ENCODE measurements around the gene L3MBTL3.
A peak's percentile ranks its signal among the peaks of the same experiment; 100 is the strongest.

The L3MBTL3 gene

DNA sequence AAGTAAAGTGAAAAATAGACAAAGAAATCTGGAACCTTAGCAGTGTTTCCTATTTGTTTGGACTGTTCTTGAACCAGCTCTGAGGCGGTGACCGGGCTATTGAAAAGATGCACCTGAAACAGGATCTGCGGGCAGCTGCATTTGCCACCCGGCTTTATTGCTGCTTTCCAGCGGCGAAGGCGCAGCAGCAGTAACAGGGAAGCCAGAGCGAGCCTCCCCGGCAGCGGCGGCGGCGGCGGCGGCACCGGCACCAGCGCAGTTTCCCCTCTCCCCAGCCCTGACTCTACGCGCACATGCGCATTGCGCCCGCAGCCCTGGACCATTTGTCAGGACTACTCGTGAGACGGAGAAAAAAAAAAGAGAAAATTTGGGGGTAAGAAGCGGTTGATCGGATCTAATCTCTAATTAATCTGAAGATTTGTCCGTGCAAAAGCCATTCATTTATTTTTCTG is at the start of gene L3MBTL3:
Gene L3MBTL3 (plus strand): TSS at position 290 of the 452 bp plus-strand sequence. CDS start 24,119 bp downstream, outside the sequence.
- DNase-seq: peak; percentile 84

DNA sequence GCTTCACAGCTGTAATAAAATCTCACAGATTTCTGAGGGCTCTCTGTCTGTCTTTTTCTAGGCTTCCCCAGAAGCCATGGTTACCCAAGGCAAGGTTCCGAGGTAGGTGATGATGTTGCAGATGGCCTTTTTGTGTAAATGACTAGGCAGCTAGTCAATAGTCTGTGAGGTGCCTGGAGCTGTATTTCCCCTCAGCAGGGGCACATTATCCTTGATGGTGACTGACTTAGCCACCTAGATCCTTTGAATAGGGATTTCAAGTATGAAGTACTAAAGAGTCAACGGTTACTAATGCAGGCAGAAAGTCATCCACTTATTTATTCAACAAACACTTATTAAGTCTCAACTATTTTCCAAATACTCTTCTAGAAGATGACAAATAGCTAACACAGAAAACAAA is 49.3 kb upstream of the L3MBTL3 start:
- no peak for DNase-seq

DNA sequence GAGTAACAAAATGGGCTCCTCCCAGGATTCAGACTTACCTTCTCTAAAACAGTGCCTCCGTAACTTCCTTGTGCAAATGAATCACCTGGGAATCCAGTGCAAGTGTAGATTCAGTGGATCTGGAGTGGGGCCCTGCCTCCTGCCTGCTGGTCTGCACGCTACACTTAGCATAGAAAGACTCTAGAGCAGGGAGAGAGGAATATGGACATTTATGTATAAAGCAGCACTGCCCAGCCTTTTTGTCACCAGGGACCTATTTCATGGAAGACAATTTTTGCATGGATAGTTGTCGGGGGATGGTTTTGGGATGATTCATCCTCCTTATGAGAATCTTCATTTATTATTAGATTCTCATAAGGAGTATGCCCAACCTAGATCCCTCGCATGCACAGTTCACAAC is 42.3 kb upstream of the L3MBTL3 start:
- no peak for DNase-seq

DNA sequence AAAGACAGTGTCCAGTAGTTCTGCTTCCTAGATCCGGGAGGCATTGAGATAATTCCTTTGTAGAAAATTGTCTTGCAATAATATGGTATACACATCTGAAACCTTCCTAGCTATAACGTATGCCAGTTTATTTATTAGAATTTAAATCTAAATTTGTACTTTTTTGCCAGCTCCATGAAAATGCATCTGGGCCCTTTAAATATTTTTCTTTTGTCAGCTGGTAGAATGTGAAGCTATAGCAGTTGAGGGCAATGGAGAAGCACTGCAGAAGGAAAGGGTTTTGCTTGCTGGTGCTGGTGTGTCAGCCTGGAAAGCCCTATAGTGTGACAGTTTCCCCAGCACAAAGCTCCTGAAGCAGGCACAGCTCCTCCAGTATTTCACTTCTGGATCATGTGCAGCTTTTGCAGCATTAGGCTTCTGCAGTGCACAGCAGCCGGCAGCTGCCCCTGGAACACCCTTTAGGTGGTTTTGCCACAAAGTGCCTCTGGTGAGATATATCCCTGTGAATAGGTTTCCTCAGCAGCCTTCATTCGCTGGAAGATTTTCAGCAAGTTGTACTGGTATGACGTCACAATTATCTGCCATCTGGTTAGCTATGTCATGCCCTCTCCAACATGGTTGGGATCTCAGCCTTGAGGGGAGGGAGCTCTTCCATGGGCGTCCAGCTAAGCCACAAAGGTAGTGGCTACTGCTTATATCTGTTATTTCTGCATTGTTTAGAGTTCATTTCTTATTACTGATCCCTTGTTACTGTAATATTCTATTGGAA is 40.0 kb upstream of the L3MBTL3 start:
- DNase-seq: no peak

DNA sequence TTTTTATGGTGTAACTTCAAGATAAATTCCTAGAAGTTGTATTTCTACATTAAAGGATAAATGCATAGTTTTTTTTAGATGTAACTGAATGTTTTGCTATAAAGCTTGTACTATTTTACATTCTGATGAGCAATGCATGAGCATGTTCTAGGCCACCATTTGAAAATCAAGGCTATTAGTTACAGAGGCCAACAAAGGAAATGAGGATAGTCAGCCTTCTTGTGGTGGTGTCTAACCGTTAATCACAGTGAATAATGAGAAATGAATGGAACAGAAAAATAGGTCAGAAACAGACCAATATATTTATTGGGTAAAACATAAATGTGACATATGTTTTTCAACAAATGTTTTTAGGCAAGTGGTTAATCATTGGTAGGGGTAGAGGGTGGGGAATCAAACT is 37.6 kb upstream of the L3MBTL3 start:
- no peak for DNase-seq

DNA sequence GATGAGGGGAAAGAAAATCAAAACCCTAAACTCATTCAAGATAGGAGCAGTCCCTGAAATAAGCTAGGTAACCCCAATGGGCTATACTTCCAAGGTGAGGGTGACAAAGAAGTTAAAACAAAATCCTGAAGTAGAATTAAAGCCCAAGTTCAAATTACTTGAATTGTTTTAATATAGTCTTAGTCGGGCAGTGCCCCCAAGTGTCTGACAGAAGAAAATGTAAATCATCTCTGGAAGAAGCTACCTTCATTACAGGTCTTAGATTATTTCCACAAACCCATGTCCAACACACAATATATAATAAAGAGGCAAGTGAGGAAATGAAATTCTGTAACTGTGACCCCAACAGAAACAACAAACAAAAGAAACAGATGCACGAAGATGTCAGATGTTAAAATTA is 36.8 kb upstream of the L3MBTL3 start:
- DNase-seq: no peak

DNA sequence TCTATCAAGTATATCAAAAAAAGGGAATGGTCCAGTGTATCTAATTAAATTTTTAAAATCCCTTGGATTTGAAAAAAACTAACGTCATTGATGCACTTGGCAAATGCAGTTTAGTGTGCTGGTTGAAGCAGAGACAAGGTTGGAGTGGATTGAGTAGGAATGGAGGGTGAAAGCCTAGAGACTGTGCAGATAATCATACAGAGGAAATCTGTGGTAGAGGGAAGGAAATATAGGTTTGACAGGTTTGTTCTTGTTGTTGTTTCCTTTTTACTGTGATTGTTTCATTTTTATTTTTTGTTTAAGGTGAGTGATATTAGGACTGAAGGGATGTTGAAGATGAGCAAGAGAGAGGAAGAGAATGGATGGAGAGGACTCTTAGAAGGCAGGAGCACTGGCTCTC is 29.0 kb upstream of the L3MBTL3 start:
- DNase-seq: no peak

DNA sequence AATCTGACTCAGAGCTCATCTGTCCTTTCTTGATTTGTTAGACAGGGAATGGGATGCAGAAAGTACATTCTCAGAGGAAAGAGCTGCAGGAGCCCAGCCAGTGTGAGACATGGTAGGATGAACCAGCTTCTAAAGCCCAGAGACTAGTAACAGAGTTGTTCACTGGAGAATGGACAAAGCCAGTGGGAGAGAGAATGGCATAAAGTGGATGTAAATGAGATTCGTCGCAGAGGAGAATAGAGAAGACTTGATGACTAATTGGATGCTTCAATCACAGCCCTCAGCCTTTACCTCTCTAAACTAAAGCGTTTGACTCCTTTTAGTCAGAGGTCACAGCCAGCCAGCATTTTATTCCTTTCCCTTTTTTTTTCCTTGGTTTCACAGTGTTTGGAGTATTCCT is 25.5 kb upstream of the L3MBTL3 start:
- DNase-seq: no peak

DNA sequence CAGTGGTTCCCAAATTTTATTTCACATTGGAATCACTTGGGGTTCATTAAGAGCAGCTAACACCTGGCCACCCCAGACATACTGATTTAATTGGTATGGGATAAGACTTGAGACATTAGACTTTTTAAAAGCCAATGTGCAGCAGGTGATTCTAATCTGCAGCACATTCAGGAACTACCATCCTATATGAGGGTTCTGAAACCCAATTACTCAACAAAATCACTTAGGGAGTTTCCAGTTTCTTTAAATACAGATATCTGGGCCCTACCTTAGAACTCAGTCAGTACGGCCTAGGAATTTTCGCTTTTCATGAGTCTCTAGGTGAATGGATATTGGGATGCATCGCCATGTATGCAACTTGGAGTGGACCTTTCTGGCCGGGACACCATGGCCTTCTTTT is 24.0 kb upstream of the L3MBTL3 start:
- DNase-seq: no peak

DNA sequence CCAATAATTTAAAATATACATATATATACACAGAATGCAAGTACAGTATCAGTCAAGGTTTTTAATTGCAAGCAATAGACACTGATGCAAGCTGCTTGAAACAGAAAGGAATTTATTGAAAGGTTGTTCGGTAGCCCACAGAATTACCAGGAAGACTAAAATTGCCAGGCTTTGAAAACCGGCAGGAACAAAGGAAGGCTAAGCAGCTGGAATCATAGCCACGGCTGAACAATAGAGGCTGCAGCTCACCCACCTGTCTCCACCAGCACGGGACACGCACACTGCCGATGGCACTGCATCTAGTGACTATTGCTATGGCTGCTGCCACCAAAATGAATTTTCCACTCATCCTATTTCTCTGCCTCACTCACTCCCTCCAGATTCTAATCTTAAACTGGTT is 22.0 kb upstream of the L3MBTL3 start:
- DNase-seq: no peak

DNA sequence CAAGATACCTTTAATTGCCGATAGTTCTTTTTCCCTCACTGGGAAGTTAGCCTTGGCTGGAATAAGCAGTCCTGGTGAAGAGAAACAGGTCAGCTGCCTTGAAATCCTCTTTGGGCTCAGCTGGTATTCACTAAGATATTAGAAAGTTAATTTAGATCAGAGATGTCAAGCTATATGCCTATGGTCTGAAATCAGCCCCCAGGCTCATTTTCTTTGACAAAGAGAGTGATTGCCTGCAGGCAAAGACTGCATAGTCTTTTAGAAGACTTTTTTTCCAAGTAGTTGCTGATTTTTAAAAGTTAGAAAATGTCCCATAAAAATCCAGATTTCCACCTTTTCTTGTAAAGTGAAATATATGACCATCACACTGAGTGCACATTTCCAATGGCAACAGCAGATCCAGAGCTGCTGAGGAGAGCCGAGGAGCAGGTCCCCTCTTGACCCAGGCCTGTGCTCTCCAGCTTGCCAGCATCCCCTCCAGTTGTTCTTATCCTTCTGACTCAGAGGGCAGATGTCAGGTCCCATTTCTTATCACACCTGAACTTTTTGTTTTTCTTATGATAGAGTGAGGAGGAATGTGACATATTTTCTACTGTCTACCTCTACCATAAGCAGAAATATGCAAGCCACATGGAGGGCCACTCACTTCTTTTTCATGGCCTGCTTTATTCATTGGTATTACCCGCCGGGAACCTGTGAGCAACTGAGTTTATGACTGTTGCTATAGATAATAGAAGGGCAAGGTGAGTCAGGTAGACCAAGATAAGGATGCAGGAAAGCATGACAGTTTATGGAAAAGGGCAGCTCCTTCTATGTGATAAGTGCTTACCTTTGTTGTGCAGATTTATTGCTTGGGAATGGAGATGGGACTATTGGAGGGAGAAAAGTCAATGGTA is 17.6 kb upstream of the L3MBTL3 start:
- no peak for DNase-seq

DNA sequence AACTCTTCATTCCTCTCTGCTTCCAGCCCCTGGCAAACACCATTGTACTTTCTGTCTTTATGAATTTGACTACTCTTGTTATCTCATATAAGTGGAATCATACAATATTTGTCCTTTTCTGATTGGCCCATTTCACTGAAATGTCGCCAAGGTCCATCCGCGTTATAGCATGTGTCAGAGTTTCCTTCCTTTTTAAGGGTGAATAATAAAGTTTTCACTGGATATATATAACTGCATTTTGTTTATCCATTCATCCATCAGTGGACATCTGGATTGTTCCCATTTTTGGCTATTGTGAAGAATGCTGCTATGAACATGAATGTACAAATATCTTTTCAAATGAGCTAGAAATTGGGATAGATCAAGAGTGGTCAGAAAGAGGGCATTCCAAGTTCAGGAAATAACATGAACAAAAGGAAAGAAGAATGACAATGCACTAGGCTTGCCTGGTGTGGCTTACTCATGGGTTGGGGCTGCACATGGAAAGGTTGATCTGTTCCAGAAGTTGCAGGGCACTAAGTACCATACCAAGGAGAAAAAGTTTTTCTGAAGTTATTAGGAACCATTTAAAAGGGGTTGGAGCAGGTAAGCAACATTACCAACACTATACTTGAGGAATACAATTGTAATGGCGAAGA is 10.0 kb upstream of the L3MBTL3 start:
- DNase-seq: no peak

DNA sequence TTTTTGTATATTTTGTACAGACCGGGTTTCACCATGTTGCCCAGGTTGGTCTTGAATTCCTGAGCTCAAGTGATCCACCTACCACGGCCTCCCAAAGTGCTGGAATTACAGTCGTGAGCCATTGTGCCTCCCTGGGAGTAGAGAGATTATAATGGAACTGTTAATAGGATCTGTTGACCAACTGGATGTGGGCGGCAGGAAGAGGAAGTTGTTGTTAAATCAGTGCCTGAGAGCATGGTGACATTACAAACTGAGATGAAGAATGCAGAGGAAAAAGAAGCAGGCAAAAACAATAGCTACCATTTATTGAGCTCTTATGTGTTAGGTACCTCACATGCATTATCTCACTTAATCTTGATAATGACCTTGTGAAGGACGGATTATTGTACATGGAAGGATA is 9.2 kb upstream of the L3MBTL3 start:
- DNase-seq: no peak

DNA sequence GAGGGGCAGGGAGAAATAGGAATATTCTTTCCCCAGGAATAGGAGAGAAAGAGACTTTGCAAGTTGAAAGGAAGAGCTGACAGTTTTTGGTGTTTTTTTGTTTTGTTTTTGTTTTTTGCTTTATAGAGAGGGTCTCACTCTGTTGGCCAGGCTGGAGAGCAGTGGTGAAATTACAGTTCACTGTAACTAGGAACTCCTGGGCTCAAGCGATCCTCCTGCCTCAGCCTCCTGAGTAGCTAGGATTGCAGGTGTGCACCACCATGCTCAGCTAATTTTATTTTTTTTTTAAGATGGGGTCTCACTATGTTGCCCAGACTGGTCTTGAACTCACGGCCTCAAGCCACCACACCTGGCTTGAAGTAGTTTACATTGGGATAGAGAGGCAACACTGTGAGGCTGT is 8.0 kb upstream of the L3MBTL3 start:
- DNase-seq: no peak

DNA sequence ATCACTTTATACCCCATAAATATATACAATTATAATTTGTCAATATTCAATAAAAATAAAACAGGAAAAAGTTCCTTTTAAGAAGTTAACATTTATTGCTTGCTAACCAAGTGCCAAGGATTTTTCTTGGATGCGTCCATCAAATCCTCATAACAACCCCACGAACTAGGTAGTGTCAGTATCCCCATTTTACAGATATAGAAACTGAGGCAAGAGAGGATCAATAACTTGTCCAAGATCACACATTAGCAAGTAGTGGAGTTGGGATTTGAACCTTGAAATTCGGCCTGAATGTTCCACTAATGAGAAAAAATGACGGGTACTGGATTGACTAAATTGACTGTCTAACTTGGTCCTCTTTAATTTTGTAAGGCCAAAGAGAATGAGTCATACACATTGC is 5.7 kb upstream of the L3MBTL3 start:
- no peak for DNase-seq

DNA sequence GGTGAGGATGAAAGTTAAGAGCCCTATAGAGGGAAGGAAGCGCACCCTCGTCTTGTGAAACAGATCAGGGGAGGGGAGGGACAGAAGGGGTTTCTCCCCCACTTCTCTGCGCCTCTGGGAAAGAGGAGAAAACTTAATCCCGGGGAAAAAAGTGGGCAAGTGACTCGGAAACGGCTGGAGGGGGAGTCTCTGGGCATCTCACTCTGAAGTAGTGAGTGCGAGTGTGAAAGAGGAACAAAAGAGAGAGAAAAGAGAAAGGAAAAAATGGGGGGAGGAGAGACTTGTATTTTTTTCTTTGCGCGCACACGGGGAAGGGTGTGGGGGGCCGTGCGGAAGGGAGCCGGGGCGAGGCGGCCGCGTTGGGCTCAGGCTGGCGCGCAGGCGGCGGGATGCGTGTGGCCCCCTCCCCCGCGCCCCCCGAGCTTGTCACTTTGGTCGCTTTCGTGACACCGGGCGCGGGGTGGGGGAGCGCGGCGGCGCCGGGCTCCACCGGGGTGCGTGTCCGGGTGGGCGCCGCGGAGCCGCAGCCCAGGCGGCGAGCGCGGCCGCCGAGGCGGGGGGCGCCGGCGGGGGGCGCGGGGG is 454 bp downstream of the L3MBTL3 start:
- DNase-seq: peak; percentile 24

DNA sequence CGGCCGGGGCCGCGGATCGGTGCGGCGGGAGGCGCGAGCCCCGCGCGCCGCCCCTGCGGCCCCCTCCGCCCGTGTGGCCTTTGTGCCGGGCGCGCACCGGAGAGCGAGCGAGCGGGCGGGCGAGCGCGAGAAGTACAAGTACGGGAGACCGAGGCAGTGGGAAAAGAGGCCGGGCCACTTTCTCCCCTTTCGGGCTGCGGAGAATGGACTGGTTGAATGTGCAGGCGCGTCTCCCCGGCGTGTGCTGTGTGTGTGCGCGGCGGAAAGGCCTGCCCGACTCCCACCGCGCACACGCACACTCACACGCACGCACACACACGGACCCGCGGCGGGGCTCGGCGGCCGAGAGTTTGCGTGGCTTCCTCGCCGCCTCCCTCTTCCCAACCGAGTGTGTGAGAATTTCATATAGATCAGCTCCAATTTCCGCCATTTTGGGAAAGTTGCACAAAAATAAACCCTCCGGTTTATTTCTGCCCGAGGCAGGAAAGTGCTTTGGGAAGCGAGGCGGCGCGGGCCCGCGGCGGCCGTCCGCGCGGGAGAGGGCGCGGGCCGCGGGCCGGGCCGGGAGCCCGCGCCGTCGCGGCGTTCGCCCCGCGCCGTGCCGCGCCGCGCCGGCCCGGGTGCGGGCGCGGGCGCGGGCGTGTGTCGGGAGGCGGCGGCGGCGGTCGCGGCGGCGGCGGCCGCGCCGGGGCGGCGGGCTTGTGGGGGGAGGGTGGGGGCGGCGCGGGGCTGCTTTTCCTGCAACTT is 1.1 kb downstream of the L3MBTL3 start:
- peak; percentile 22 for DNase-seq

DNA sequence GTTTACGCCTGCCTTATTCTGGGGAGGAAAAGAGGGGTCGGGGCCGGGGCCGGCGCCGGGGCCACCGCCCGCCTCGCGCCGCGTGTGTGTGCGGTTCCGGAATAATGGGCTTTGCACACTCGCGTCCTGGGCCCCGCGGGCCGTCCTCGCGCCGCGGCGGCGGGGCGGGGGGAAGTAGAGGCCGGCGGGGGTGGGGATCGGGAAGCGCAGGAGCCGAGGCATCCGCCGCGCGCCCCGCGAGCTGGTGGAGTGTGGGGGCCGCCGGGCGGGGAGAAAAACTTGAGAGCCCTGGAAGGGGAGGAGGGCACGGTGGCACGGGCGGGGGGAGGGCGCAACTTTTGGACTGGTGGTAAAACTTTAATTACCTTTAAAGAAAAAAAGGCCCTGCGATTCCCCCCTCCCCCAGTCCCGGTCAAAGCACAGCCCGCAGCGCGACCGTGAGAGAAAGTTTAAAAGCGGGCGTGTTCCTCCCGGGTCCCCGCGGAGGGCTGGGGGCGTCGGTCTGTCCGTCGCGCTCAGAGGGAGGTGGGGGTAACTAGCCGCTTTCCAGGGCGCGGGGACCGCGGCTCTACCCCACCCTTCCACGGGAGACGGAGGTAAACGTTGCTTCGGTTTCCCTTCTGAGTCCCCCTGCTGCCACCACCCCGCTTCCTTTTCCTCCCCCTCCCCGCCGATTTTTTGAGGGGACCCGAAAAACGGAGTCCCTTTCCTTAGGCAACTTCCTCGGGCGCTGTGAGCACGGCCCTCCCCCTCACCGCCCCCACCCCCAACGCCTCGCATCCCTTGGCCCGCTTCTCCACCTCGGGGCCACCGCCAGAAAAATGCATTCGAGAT is 1.9 kb downstream of the L3MBTL3 start:
- peak; percentile 45 for DNase-seq

DNA sequence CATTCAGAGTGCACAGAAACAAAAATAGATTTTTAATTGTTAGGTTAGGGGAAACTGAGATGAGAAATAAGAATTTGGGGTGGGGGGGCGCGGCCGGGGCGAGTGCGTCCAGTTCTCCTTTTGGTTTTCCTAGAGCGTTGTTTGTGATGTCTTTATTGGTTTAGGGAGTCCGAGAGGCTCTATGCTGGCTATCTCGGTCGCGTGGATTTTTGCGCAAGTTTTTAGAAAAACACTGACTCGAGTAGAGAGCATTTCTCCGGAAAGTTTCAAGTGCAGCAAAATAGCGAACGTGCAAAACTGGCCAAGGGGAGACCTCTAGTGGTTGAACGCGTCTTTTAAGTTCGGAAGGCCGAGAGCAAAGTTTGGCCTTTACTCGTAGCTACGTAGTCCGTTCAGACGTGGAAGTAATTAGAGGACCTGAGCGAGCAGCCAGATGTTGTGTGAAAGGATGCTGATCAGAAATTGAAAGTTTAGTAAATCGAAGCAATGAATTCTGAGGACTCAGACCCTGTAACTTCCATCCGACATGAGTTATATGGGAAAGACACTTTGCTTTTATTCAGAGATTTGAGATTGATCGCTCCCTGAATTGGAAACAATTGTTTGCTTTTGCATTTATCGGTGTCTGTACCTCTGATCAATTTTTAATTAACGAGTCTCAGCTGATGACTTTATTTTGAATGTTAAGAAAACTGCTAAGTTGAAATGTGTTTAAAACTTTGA is 2.7 kb downstream of the L3MBTL3 start:
- peak; percentile 77 for DNase-seq

DNA sequence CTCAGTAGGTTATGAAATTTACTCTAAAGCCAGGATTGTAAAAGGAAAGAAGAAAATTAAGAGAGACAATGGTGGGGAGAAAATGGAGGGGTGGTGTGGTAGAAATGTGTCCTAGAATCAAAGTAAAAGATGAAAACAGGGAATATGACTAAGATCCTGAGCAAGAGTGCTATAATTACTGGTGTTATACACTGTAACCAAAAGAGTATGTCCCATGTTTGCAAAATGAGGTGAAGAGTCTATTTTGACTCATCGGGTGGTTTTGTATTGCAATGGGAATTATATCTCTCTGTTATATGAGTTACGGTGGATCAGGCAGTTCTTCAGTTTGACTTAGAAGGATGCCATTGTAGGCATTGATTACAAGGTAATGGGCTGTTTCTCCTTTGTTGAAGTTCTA is 8.5 kb downstream of the L3MBTL3 start:
- DNase-seq: no peak

DNA sequence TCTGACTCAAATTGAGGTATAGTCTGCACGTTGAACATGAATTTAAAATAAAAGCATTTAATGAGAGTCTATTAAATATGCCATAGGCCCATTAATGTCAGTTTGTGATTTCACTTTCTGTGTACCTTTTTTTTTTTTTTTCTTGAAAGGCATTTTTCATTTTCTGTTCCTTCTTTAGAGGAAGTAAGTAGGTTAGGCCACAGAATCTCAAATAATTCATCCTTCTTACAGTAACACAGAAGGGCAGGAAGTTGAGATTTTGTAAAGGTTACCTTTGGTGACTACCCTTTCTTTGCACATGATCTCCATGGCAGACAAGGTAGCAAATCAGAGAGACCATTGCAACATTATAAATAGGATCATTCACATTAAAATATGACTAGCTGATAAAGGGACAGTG is 9.6 kb downstream of the L3MBTL3 start:
- no peak for DNase-seq

Measured in activated gamma-delta T cell treated with Interleukin-2 at 50 U/mL for 16 hours (primary cell).